PC-9 (cell line): ENCODE measurements around the gene AFF2.

Experiments used
- EZH2 ChIP-seq: fragments of 200-600 bp; sonication (generic); IDR thresholded peaks from 2 replicates; pipeline ENCODE4 v1.8.0; 2017; ENCODE audit warnings: antibody characterized with exemption, low read depth
- TF ChIP-seq, protein P1 (sequence below): fragments of 200-600 bp; sonication (generic); conservative IDR thresholded peaks from 2 replicates; pipeline ENCODE4 v1.6.1; 2017; ENCODE audit warnings: mixed run types, antibody characterized with exemption, mild to moderate bottlenecking, moderate library complexity

DNA sequence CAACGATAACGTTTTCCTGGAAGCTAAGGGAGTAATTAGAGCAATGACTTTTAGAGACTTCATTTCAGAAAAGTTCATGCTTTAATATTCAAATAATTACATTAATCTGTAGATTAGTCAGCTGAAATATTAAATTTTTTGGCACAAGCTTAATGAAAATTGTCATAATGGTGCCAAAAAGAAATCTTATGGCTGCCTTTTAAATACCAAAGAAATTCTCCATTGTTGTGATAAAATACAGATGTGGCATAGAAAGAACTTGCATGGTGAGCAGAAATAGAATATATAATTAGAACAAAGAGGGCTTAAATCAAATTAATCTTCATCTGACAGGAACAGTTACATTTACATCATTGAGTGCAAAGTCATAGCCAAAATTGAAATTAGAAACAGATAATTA, 263.5 kb downstream of the AFF2 start:
- TF ChIP-seq, protein P1, sequence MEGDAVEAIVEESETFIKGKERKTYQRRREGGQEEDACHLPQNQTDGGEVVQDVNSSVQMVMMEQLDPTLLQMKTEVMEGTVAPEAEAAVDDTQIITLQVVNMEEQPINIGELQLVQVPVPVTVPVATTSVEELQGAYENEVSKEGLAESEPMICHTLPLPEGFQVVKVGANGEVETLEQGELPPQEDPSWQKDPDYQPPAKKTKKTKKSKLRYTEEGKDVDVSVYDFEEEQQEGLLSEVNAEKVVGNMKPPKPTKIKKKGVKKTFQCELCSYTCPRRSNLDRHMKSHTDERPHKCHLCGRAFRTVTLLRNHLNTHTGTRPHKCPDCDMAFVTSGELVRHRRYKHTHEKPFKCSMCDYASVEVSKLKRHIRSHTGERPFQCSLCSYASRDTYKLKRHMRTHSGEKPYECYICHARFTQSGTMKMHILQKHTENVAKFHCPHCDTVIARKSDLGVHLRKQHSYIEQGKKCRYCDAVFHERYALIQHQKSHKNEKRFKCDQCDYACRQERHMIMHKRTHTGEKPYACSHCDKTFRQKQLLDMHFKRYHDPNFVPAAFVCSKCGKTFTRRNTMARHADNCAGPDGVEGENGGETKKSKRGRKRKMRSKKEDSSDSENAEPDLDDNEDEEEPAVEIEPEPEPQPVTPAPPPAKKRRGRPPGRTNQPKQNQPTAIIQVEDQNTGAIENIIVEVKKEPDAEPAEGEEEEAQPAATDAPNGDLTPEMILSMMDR, result no peak
- no peak for TF ChIP-seq EZH2
